ENCODE results near the gene NTPCR. TPM values are rescaled to one million over a fixed set of nuclear protein-coding genes. Genes with fewer than 3 reads are reported as not detected.

Gene NTPCR
- total and polyA plus RNA-seq, 4 donors, result 30.8 to 51.6 (median 39.4) TPM

- DNase-seq (no peak), ATAC-seq (ENCODE audit: insufficient read depth, low FRiP score) (peak; percentile 58)
- H3K27ac ChIP-seq (ENCODE audit: low read depth in 1 of 2, low read length in 1 of 2), result peak overlapping the region in 1 of 2 donors; percentile 48
- WGBS, 2 donors, result 44 to 67% methylated on average over 4 of the region's 4 CpGs
- H3K4me3 ChIP-seq, result no peak overlapping the region
- H3K36me3 ChIP-seq (ENCODE audit: control insufficient read depth in 4 of 4, insufficient read depth in 4 of 4, low read length in 4 of 4), result peaks cover 4 to 31% (median 12%) of the 10 kb centered on the region in 4 donors
- H3K27me3 ChIP-seq (ENCODE audit: control insufficient read depth in 3 of 3, insufficient read depth in 3 of 3, low read length in 2 of 3), result no peaks in the 10 kb centered on the region
- TF ChIP-seq, protein P1, sequence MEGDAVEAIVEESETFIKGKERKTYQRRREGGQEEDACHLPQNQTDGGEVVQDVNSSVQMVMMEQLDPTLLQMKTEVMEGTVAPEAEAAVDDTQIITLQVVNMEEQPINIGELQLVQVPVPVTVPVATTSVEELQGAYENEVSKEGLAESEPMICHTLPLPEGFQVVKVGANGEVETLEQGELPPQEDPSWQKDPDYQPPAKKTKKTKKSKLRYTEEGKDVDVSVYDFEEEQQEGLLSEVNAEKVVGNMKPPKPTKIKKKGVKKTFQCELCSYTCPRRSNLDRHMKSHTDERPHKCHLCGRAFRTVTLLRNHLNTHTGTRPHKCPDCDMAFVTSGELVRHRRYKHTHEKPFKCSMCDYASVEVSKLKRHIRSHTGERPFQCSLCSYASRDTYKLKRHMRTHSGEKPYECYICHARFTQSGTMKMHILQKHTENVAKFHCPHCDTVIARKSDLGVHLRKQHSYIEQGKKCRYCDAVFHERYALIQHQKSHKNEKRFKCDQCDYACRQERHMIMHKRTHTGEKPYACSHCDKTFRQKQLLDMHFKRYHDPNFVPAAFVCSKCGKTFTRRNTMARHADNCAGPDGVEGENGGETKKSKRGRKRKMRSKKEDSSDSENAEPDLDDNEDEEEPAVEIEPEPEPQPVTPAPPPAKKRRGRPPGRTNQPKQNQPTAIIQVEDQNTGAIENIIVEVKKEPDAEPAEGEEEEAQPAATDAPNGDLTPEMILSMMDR (IDR thresholded peaks at IDR 0.05; ENCODE audit: control extremely low read depth, extremely low read depth), result no peak
- H3K9ac ChIP-seq (ENCODE audit: insufficient read depth in 1 of 2, low read length in 2 of 2), result no peak overlapping the region
- H3K9me3 ChIP-seq (ENCODE audit: control insufficient read depth in 4 of 4, insufficient read depth in 3 of 4, low read length in 3 of 4), result no peaks in the 10 kb centered on the region
- H3K4me1 ChIP-seq (ENCODE audit: control insufficient read depth in 5 of 5, insufficient read depth in 5 of 5, low read length in 5 of 5), result peaks cover 4 to 23% (median 12%) of the 10 kb centered on the region in 5 donors
Observed at GRCh38 chr1:232966663-232967062, 16.3 kb downstream of the NTPCR start.

DNA sequence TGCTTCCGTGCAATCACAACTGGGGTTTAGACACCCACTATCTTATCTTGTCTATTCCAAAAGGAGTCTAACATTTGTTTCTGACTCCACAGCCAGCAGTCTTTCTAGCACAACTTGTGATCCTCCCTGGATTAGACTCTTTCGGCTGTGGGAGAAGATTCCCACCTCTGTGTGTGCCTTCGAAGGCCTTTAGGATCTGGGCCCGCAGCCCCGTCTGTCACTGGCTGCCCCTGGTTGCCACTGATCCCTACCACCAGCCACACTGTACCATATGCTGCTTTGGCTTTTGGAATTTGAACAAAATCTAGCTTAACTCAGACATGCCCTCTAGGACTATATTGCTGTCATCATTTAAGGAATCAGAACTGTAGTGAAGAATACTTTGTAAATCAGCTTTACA is 18.0 kb downstream of the NTPCR start:
- Histone ChIP-seq H3K4me3 (no peak overlapping the region), H3K9me3 (ENCODE audit: control insufficient read depth in 4 of 4, insufficient read depth in 3 of 4, low read length in 3 of 4) (peaks cover 0 to 1% (median 0%) of the 10 kb centered on the region in 4 donors), H3K9ac (ENCODE audit: insufficient read depth in 1 of 2, low read length in 2 of 2) (no peak overlapping the region), H3K27ac (ENCODE audit: low read depth in 1 of 2, low read length in 1 of 2) (no peak overlapping the region), H3K36me3 (ENCODE audit: control insufficient read depth in 4 of 4, insufficient read depth in 4 of 4, low read length in 4 of 4) (peaks cover 14 to 42% (median 21%) of the 10 kb centered on the region in 4 donors), H3K27me3 (ENCODE audit: control insufficient read depth in 3 of 3, insufficient read depth in 3 of 3, low read length in 2 of 3) (no peaks in the 10 kb centered on the region), H3K4me1 (ENCODE audit: control insufficient read depth in 5 of 5, insufficient read depth in 5 of 5, low read length in 5 of 5) (peaks cover 1 to 10% (median 9%) of the 10 kb centered on the region in 5 donors)
- WGBS, 2 donors, result 88 to 95% methylated on average over 5 of the region's 5 CpGs
- ATAC-seq (ENCODE audit: insufficient read depth, low FRiP score) (no peak), DNase-seq (no peak)
- TF ChIP-seq, protein P1 (IDR thresholded peaks at IDR 0.05; ENCODE audit: control extremely low read depth, extremely low read depth), result no peak

GRCh38 chr1:232968965-232969364 is 18.6 kb downstream of the NTPCR start:
- no peak overlapping the region for H3K9ac ChIP-seq (ENCODE audit: insufficient read depth in 1 of 2, low read length in 2 of 2)
- WGBS, 2 donors, result 24 to 45% methylated on average over 3 of the region's 3 CpGs
- H3K27ac ChIP-seq (ENCODE audit: low read depth in 1 of 2, low read length in 1 of 2), result no peak overlapping the region
- peaks cover 0 to 6% (median 4%) of the 10 kb centered on the region in 5 donors for H3K4me1 ChIP-seq (ENCODE audit: control insufficient read depth in 5 of 5, insufficient read depth in 5 of 5, low read length in 5 of 5)
- no peaks in the 10 kb centered on the region for H3K27me3 ChIP-seq (ENCODE audit: control insufficient read depth in 3 of 3, insufficient read depth in 3 of 3, low read length in 2 of 3)
- peaks cover 0 to 5% (median 0%) of the 10 kb centered on the region in 4 donors for H3K9me3 ChIP-seq (ENCODE audit: control insufficient read depth in 4 of 4, insufficient read depth in 3 of 4, low read length in 3 of 4)
- H3K4me3 ChIP-seq, result no peak overlapping the region
- peaks cover 14 to 42% (median 24%) of the 10 kb centered on the region in 4 donors for H3K36me3 ChIP-seq (ENCODE audit: control insufficient read depth in 4 of 4, insufficient read depth in 4 of 4, low read length in 4 of 4)
- no peak for ATAC-seq (ENCODE audit: insufficient read depth, low FRiP score)
- no peak for DNase-seq
- TF ChIP-seq, protein P1 (IDR thresholded peaks at IDR 0.05; ENCODE audit: control extremely low read depth, extremely low read depth), result no peak

- TF ChIP-seq, protein P1 (IDR thresholded peaks at IDR 0.05; ENCODE audit: control extremely low read depth, extremely low read depth), result no peak
Observed at GRCh38 chr1:232969799-232970198, 19.4 kb downstream of the NTPCR start.

More at GRCh38 chr1:232969799-232970198, 19.4 kb downstream of the NTPCR start:
- no peak overlapping the region for H3K9ac ChIP-seq (ENCODE audit: insufficient read depth in 1 of 2, low read length in 2 of 2)
- peaks cover 14 to 42% (median 26%) of the 10 kb centered on the region in 4 donors for H3K36me3 ChIP-seq (ENCODE audit: control insufficient read depth in 4 of 4, insufficient read depth in 4 of 4, low read length in 4 of 4)
- DNase-seq, result no peak
- no peak for ATAC-seq (ENCODE audit: insufficient read depth, low FRiP score)
- peaks cover 0 to 8% (median 0%) of the 10 kb centered on the region in 4 donors for H3K9me3 ChIP-seq (ENCODE audit: control insufficient read depth in 4 of 4, insufficient read depth in 3 of 4, low read length in 3 of 4)
- WGBS, 2 donors, result 91 to 93% methylated on average over 5 of the region's 5 CpGs
- H3K27ac ChIP-seq (ENCODE audit: low read depth in 1 of 2, low read length in 1 of 2), result no peak overlapping the region
- peaks cover 0 to 4% (median 0%) of the 10 kb centered on the region in 5 donors for H3K4me1 ChIP-seq (ENCODE audit: control insufficient read depth in 5 of 5, insufficient read depth in 5 of 5, low read length in 5 of 5)
- no peaks in the 10 kb centered on the region for H3K27me3 ChIP-seq (ENCODE audit: control insufficient read depth in 3 of 3, insufficient read depth in 3 of 3, low read length in 2 of 3)
- no peak overlapping the region for H3K4me3 ChIP-seq

Data from lung (tissue), 12 donors.